ENCODE results near the gene MRPS7.
"Not testable (repeated sequence)": the region's sequence is repeated elsewhere in the genome, so short reads cannot be mapped to it uniquely, and the experiment has no call there.

The MRPS7 gene

GRCh38 chr17:75272848-75273184, 11.1 kb downstream of the MRPS7 start:
- DNase-seq: no peak

- DNase-seq: no peak
Measured at GRCh38 chr17:75273977-75274708, 12.5 kb downstream of the MRPS7 start.

GRCh38 chr17:75277664-75278071, 16.0 kb downstream of the MRPS7 start:
- no peak for DNase-seq

GRCh38 chr17:75280189-75280588, 18.5 kb downstream of the MRPS7 start:
- DNase-seq: not testable (repeated sequence)

DNA sequence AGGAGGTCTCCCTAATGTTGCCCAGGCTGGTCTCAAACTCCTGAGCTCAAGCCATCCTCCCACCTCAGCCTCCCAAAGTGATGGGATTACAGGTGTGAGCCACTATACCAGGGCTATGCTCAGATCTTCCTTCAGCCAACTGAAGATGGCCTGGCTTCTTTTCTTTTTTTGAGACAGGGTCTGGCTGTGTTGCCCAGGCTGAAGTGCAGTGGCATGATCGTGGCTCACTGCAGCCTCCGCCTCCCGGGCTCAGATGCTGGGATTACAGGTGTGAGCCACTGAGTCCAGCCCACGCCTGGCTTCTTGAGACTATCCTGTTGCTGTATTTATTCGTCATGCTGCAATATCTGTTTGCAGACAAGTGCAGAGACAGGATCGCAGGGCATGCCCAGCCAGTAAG, 23.4 kb downstream of the MRPS7 start:
- no peak for DNase-seq

DNA sequence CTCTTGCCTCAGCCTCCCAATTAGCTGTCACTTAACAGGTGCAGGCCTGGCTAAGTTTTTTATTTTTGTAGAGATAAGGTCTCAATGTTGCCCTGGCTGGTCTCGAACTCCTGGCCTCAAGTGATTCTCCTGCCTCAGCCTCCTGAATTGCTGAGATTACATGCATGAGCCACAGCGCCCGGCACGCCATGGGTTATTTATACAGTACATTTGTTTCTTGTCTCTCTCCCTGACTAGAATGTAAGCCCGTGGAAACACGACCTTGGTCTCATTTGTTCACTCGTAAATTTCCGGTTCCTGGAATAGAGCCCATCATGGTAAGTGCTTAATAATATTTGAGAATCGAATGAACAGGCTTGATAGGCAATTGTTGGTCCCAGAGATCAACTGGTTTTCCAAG, 25.5 kb downstream of the MRPS7 start:
- DNase-seq: no peak

DNA sequence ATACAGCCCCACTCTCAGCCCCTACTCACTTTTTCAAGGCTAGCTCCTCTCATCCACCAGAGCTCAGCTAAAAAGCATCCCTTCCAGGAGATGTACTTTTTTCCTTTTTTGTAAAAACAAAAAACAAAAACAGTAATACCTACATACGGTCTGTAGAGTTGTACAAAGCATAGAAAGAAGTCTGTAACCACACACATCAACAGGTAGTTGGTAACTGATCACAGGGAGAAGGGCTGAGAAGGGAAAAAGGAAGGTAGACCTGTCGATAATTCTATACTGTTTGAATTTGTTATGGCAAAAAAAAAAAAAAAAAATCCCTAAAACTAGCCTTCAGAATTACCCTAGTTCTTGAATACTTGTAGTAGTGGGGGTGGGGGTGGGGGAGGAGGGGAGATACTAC, 26.7 kb downstream of the MRPS7 start:
- DNase-seq: no peak

- DNase-seq: peak; percentile 32
Measured at GRCh38 chr17:75288770-75289114, 27.1 kb downstream of the MRPS7 start.

- DNase-seq: peak; percentile 96
Measured at GRCh38 chr17:75289115-75289831, 27.6 kb downstream of the MRPS7 start, which contains the start of gene SLC25A19. Gene SLC25A19, minus strand, starts transcription at chr17:75289433. Its CDS starts 2,669 bp downstream, at chr17:75286764.

DNA sequence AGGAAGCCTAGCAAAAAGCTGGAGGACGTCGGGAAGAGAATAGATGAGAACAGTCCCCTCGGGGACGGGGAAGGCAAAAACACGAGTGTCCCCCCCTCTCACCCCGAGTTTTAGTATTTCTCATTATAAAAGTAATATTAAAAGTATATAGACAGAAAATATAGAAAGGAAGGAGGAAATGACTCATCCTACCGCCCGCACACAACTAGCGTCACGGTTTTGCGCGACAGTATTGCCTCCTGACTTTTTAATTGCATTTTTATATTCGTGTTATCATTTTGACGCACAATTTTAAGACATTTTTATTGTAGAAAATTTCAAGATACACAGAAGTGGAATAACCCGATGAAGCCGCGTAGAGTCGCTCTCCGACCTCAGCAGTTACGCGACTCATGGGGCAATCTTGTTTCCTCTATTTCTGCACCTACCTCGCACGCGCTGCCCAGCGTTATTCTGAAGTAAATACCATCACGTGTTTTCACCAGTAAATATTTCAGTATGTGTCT, 28.2 kb downstream of the MRPS7 start:
- no peak for DNase-seq

DNA sequence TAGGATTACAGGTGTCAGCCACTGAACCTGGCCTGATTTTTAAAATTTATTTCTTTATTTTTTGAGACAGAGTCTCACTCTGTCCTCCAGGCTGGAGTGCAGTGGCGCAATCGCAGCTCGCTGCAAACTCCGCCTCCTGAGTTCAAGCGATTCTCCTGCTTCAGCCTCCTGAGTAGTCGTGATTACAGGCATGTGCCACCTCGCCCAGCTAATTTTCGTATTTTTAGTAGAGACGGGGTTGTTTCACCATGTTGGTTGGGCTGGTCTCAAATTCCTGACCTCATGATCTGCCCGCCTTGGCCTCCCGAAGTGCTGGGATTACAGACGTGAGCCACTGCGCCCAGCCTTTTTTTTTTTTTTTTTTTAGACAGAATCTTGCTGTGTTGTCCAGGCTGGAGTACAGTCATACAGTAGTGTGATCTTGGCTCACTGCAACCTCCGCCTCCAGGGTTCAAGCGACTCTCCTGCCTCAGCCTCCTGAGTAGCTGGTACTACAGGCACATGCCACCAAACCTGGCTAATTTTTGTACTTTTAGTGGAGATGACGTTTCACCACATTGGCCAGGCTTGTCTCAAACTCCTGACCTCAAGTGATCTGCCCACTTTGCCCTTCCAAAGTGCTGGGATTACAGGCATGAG, 31.2 kb downstream of the MRPS7 start:
- DNase-seq: not testable (repeated sequence)

DNA sequence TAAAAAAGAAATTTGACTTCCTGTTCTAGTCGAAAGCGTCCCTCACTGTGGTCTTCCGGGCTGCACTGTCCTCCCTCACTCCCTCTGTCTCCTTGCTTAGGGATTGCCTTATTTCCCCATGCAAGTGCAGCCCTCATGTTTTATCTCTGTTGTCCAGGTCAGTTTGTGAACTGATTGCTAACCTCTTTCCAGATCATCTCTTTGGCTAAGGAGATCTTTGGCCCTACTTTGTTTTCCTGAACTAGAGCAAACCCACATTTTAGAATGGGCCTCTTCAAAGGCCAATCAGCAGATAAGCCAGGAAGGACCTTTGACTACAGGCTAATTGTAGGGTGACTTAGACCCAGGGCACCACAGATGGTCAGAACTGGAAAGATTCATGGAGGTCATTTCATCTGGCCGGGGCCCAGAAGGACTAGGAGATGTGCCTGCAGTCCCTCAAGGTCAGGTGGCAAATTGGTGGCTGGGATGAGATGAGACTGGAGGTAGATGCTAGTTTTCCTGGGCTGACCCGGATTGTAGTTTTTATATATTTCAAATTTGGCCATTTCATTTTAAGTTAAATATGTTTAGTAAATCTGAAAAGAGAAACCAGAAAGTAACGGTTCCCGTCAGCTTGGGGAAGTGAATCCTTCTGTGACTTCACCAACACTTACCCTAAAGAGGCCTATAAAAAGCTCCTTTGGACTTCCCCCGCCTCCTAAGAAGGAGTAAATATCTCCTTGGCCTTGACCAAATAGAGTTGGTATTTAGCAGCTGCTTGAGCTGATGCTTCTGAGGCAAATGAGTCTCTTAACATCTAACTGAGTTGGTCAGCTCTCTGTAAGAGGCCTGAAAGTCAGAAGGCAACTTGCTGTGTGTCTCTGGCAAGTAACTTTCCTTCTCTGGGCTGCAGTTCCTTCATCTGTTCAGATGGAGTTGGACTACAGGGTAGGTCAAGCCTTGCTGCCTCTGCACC, 33.8 kb downstream of the MRPS7 start:
- no peak for DNase-seq

- DNase-seq: no peak
Measured at GRCh38 chr17:75300280-75300679, 38.6 kb downstream of the MRPS7 start.

DNA sequence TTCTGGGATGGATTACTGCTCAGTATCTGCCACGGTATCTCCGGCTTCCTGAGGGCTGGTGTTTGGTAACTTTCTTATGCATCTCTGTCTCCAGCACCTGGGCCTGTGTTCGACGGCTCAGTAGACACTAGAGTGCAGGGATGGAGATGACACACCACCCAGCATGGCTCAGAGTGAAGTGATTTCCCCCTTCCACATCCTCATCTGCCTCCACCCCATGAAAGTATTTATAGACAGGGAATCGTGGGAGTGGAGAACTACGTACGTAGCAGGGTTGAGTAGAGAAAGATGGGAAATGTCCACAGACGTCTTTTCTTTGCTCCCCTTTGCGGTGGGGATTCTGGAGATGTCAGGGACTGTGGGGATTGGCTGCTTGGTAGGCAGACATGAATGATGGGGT, 39.4 kb downstream of the MRPS7 start:
- no peak for DNase-seq

DNA sequence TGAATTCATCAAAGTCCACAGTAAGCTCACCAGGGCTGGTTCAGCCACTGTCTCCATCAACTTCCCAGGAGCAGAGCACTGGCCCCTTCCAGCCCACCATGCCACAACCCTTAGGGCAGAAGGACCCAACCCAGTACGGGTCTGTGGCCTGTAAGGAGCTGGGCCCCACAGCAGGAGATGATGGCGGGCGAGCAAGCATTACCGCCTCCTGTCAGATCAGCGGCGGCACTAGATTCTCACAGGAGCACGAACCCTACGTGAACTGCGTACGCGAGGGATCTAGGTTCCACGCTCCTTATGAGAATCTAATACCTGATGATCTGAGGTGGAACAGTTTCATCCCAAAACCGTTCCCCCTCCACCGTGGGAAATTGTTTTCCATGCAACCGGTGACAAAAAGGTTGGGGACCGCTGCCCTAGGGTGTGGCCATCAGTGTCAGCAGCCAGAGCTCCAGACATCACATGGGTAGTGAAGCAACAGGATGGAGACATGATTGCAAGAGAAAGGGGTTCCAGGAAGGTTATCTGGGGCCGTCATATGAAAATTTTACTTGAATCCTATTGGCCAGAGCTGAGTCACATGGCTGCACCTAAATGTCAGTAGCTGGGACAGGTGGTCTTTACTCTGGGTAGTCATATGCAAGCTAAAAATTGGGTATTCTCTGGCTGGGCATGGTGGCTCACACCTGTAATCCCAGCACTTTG, 40.0 kb downstream of the MRPS7 start:
- DNase-seq: no peak

- no peak for DNase-seq
Measured at GRCh38 chr17:75307957-75308731, 46.5 kb downstream of the MRPS7 start.

GRCh38 chr17:75308732-75309629, 47.3 kb downstream of the MRPS7 start:
- no peak for DNase-seq

DNA sequence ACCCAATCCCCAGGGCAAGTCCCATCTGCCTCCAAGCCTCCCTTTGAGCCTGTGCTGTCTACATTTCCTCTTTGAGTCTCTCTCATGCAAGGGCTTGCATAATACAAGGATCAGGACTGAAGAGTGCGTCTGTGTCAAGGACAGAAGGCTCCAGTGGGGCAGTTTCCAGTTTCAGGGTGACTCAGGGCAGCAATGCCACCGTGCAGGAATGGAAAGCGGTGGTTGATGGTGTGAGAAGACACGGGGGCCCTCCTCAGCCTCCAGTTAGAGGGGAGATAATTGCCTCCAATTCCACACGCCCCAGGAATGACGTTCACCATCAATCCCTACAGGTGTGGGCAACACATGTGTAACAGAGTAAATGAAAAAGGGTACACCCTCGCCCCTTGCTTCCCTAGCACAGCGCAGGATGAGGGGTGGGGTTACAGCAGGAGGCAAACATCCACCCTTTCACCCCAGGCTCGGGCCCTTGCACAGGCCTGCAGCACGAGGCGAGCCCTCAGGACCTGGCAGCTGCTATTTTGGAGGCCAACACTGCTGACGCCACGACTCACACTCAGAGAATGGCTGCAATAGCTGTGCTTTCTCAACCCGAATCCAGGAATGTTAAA, 52.4 kb downstream of the MRPS7 start:
- DNase-seq: no peak

- DNase-seq: no peak
Measured at GRCh38 chr17:75315541-75316243, 54.0 kb downstream of the MRPS7 start.
